Naive thymus-derived CD4-positive, alpha-beta T cell (primary cell): ENCODE data around the gene SPG21. TPM values are rescaled to one million over a fixed set of nuclear protein-coding genes. Genes with fewer than 3 reads are reported as not detected.
A peak's percentile ranks its signal among the peaks of the same experiment; 100 is the strongest.

Source experiments
- ATAC-seq: fragments of 150-1000 bp; cut with Tn5 transposase; 2 replicates; pipeline ENCODE4 v1.10.0; 2021; ENCODE audit warnings: mild to moderate bottlenecking, moderate library complexity
- CTCF ChIA-PET: fragments of 350-600 bp; sonication (Branson Sonifier 250); formaldehyde crosslinking; loops from one replicate; lab custom pipeline; 2021; ENCODE audit warnings: antibody characterized with exemption; lab: Charles Lee
- POLR2A ChIA-PET: fragments of 350-600 bp; sonication (Branson Sonifier 250); formaldehyde crosslinking; loops from one replicate; lab custom pipeline; 2021; ENCODE audit warnings: antibody characterized with exemption, inconsistent platforms; lab: Charles Lee
- DNase-seq, 9 donors: peaks; one replicate each; pipeline versions ENCODE4 v3.0.0 to v3.0.0-alpha.2; 2020 to 2022; ENCODE audit warnings: mixed read lengths in 1 of 9
- H3K27ac ChIP-seq: one replicate; pipeline ENCODE4 v1.7.0; 2013; ENCODE audit warnings: mild to moderate bottlenecking, low read depth, low read length, moderate library complexity
- H3K27me3 ChIP-seq, 2 donors: one replicate each; pipeline ENCODE4 v1.7.0; 2013; ENCODE audit warnings: low read length in 2 of 2, mild to moderate bottlenecking in 2 of 2, moderate library complexity in 2 of 2; ENCODE audit not compliant: control insufficient read depth in 2 of 2, insufficient read depth in 2 of 2
- H3K36me3 ChIP-seq, 3 experiments: 1 replicate in 2 of 3; 2 replicates in 1 of 3; pipeline ENCODE4 v1.7.0; 2013; ENCODE audit warnings: low read length in 3 of 3, mild to moderate bottlenecking in 3 of 3, moderate library complexity in 1 of 3; ENCODE audit not compliant: insufficient read depth in 3 of 3, control insufficient read depth in 2 of 3
- H3K4me1 ChIP-seq, 2 donors: one replicate each; pipeline ENCODE4 v1.7.0; 2013; ENCODE audit warnings: low read length in 2 of 2, mild to moderate bottlenecking in 2 of 2, moderate library complexity in 1 of 2; ENCODE audit not compliant: control insufficient read depth in 2 of 2, insufficient read depth in 2 of 2
- H3K4me3 ChIP-seq: 2 replicates; pipeline ENCODE4 v1.7.0; 2013; ENCODE audit warnings: mild to moderate bottlenecking, low read length
- H3K9me3 ChIP-seq, 3 experiments: 1 replicate in 2 of 3; 2 replicates in 1 of 3; pipeline ENCODE4 v1.7.0; 2013; ENCODE audit warnings: low read length in 3 of 3; ENCODE audit not compliant: control insufficient read depth in 2 of 3
- H3K27ac Mint-ChIP-seq, 9 donors: one replicate each; pipeline ENCODE4 v1.8.0; 2020 to 2022; ENCODE audit warnings: mixed read lengths in 9 of 9, mild to moderate bottlenecking in 8 of 9, moderate library complexity in 5 of 9, inconsistent platforms in 2 of 9
- H3K27me3 Mint-ChIP-seq, 5 donors: one replicate each; pipeline ENCODE4 v1.8.0; 2021 to 2022; ENCODE audit warnings: mixed read lengths in 5 of 5, mild to moderate bottlenecking in 1 of 5
- H3K36me3 Mint-ChIP-seq, 5 donors: one replicate each; pipeline ENCODE4 v1.8.0; 2020 to 2022; ENCODE audit warnings: mixed read lengths in 5 of 5, mild to moderate bottlenecking in 3 of 5, inconsistent platforms in 1 of 5
- H3K4me1 Mint-ChIP-seq, 7 donors: one replicate each; pipeline ENCODE4 v1.8.0; 2020 to 2022; ENCODE audit warnings: mixed read lengths in 7 of 7, mild to moderate bottlenecking in 3 of 7, inconsistent platforms in 1 of 7
- H3K4me3 Mint-ChIP-seq, 10 donors: one replicate each; pipeline ENCODE4 v1.8.0; 2020 to 2022; ENCODE audit warnings: mild to moderate bottlenecking in 10 of 10, mixed read lengths in 10 of 10, moderate library complexity in 6 of 10, inconsistent platforms in 2 of 10
- H3K9me3 Mint-ChIP-seq, 11 donors: one replicate each; pipeline ENCODE4 v1.8.0; 2020 to 2022; ENCODE audit warnings: mixed read lengths in 11 of 11, mild to moderate bottlenecking in 4 of 11, inconsistent platforms in 1 of 11, moderate library complexity in 1 of 11
- intact Hi-C, 2 donors: fragments of 100-400 bp; cut with micrococcal nuclease; formaldehyde crosslinking; loops; one replicate each; pipeline ENCODE4 v1.15.1; 2023
- polyA plus RNA-seq, 2 donors: library from polyadenylated mRNA; unstranded; fragments of 300-500 nt; fragmentation: Illumina TruSeq; gene quantifications; one replicate each; pipeline ENCODE4 v1.2.3, GENCODE V29; 2021
- total RNA-seq, 6 experiments: library from RNA in 5 of 6; stranded (reverse) in 5 of 6; gene quantifications; 1 replicate in 5 of 6; 2 replicates in 1 of 6; pipeline ENCODE4 v1.2.3 and lab custom pipeline; 2021 to 2026

Gene SPG21
- total and polyA plus RNA-seq, 7 experiments from 2014 or later, result 42.5 to 140 (median 63.6) TPM

GRCh38 chr15:64919721-64920120, 70.0 kb downstream of the SPG21 start:
- H3K27ac Mint-ChIP-seq, result no peak overlapping the region
- ChIA-PET POLR2A (interaction anchor here (1.3 kb wide), 1 partner anchor 25 kb away, joined by 3 read pairs; no protein-coding TSS in a partner anchor), CTCF (no interaction called here)
- Histone ChIP-seq H3K36me3 (no peaks in the 10 kb centered on the region), H3K4me3 (no peak overlapping the region), H3K9me3 (no peaks in the 10 kb centered on the region), H3K27me3 (no peaks in the 10 kb centered on the region), H3K4me1 (no peaks in the 10 kb centered on the region), H3K27ac (no peak overlapping the region)
- DNase-seq (no peak), ATAC-seq (no peak)
- peaks cover 0 to 5% (median 0%) of the 10 kb centered on the region in 5 donors for H3K27me3 Mint-ChIP-seq
- H3K9me3 Mint-ChIP-seq, result no peaks in the 10 kb centered on the region
- peaks cover 0 to 13% (median 0%) of the 10 kb centered on the region in 7 donors for H3K4me1 Mint-ChIP-seq
- intact Hi-C loops, result no loop called here
- H3K36me3 Mint-ChIP-seq, result peaks cover 0 to 4% (median 0%) of the 10 kb centered on the region in 5 donors
- H3K4me3 Mint-ChIP-seq, result no peak overlapping the region

DNA sequence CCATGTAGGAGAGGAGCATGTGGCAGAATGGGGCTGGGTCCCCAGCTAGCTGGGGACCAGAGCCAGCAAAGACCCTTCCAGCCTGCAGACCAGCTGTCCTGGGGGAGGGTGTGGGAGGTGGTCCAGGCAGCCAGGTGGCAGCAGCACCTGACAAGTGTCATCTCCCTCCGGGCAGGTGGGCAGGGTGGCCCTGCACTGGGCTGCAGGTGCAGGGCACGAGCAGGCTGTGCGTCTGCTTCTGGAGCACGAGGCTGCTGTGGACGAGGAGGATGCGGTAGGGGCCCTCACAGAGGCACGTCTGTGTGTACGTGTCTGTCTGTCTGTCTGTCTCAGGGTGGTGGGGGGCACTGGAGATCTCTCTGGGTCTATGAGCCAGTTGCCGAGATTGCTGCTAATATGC, 72.5 kb downstream of the SPG21 start:
- no peaks in the 10 kb centered on the region for H3K4me1 ChIP-seq
- no peak overlapping the region for H3K27ac Mint-ChIP-seq
- intact Hi-C loops, result no loop called here
- no peak for DNase-seq
- peak overlapping the region in 1 of 10 donors; percentile 3 for H3K4me3 Mint-ChIP-seq
- ChIA-PET POLR2A (interaction anchor here (0.6 kb wide), 1 partner anchor 106 kb away, joined by 3 read pairs; no protein-coding TSS in a partner anchor), CTCF (no interaction called here)
- H3K9me3 ChIP-seq, result no peaks in the 10 kb centered on the region
- H3K36me3 Mint-ChIP-seq, result no peaks in the 10 kb centered on the region
- H3K9me3 Mint-ChIP-seq, result no peaks in the 10 kb centered on the region
- H3K27me3 Mint-ChIP-seq, result peaks cover 0 to 5% (median 2%) of the 10 kb centered on the region in 5 donors
- H3K4me3 ChIP-seq, result no peak overlapping the region
- no peak overlapping the region for H3K27ac ChIP-seq
- H3K27me3 ChIP-seq, result no peaks in the 10 kb centered on the region
- ATAC-seq, result no peak
- H3K36me3 ChIP-seq, result no peaks in the 10 kb centered on the region
- peaks cover 0 to 15% (median 0%) of the 10 kb centered on the region in 7 donors for H3K4me1 Mint-ChIP-seq

DNA sequence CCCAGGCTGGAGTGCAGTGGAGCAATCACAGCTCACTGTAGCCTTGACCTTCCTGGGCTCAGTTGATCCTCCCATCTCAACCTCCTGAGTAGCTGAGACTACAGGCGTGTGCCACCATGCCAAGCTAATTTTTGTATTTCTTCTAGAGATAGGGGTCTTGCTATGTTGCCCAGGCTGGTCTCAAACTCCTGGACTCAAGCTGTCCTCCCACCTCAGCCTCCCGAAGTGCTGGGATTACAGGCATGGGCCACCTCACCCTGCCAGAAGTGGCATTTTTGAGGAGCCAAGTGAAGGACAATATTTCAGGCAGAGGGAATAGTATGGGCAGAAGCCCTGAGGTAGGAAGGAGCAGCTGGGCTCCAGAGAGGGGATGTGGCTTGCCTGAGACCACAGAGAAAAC, 73.3 kb downstream of the SPG21 start:
- no peak for ATAC-seq
- Histone ChIP-seq H3K4me3 (no peak overlapping the region), H3K4me1 (no peaks in the 10 kb centered on the region), H3K36me3 (no peaks in the 10 kb centered on the region), H3K27me3 (no peaks in the 10 kb centered on the region), H3K27ac (no peak overlapping the region), H3K9me3 (no peaks in the 10 kb centered on the region)
- CTCF ChIA-PET, result no interaction called here
- H3K36me3 Mint-ChIP-seq, result no peaks in the 10 kb centered on the region
- H3K27me3 Mint-ChIP-seq, result peaks cover under 1 to 7% (median 4%) of the 10 kb centered on the region in 5 donors
- no peak overlapping the region for H3K4me3 Mint-ChIP-seq
- H3K27ac Mint-ChIP-seq, result no peak overlapping the region
- intact Hi-C loops, result no loop called here
- POLR2A ChIA-PET, result interaction anchor here (0.6 to 0.7 kb wide), 2 partner anchors 24 to 699 kb away, joined by 4 to 5 read pairs; no protein-coding TSS in a partner anchor
- DNase-seq, result no peak
- peaks cover 0 to 20% (median 2%) of the 10 kb centered on the region in 7 donors for H3K4me1 Mint-ChIP-seq
- H3K9me3 Mint-ChIP-seq, result no peaks in the 10 kb centered on the region

DNA sequence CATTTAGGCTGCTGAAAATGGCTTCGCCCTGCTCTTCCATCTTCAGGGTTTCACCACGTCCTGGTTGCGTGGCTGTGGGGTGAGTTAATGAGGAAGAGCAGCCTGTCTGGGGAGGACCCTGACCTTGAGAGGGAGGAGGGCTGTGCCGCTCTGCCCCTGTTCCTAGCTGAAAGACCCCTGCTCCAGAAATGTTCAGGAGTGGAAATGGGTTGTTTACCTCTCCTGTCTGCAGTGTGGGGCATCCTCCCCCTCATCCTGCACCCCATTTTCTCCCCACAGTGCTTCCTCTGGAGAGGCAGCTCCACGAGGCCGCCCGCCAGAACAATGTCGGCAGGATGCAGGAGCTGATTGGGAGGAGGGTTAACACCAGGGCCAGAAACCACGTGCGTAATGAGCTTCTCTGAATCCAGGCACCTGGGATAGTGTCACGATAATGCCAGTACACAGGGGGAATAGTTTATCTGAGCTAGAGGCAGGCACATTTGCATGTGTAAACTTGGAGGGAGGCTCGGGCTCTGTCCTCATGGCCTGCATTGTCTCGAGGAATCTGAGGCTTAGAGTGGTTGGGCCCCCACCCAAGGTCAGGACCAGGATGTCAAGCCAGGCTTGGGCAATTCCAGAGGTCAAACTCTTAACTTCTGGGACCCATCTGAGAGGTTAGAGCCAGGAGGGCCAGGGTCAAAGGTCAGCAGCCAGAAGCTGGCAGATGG, 74.0 kb downstream of the SPG21 start:
- intact Hi-C loops, result no loop called here
- Histone ChIP-seq H3K27me3 (no peaks in the 10 kb centered on the region), H3K36me3 (no peaks in the 10 kb centered on the region), H3K4me1 (no peaks in the 10 kb centered on the region), H3K9me3 (no peaks in the 10 kb centered on the region), H3K27ac (no peak overlapping the region), H3K4me3 (no peak overlapping the region)
- DNase-seq, result no peak
- peaks cover 7 to 14% (median 10%) of the 10 kb centered on the region in 5 donors for H3K27me3 Mint-ChIP-seq
- H3K36me3 Mint-ChIP-seq, result no peaks in the 10 kb centered on the region
- ChIA-PET CTCF (no interaction called here), POLR2A (no interaction called here)
- ATAC-seq, result no peak
- H3K9me3 Mint-ChIP-seq, result no peaks in the 10 kb centered on the region
- peaks cover 0 to 26% (median 6%) of the 10 kb centered on the region in 7 donors for H3K4me1 Mint-ChIP-seq
- H3K4me3 Mint-ChIP-seq, result no peak overlapping the region
- no peak overlapping the region for H3K27ac Mint-ChIP-seq

Other genes with a start within 250 kb of the SPG21 start
- gene RBPMS2, start 214.3 kb downstream of the SPG21 start, total RNA-seq, result 1 to 10 TPM in 1 of 5 experiments, not detected in 4; 1.2 TPM
- not detected for gene RBPMS2, start 214.3 kb downstream of the SPG21 start, polyA plus RNA-seq
- 10 to 100 TPM in 1 of 5 experiments, 1 to 10 TPM in 1, under 1 TPM in 1, not detected in 2; 0.34 to 30.2 (median 1.0) TPM for gene PIF1, start 164.3 kb downstream of the SPG21 start, total RNA-seq
- gene PIF1, start 164.3 kb downstream of the SPG21 start, polyA plus RNA-seq, result not detected
- 10 to 100 TPM in 4 of 5 experiments, 1 to 10 TPM in 1; 8.6 to 52.3 (median 14.0) TPM for gene PLEKHO2, start 148.0 kb downstream of the SPG21 start, total RNA-seq
- 10 to 100 TPM; 10.3 to 20.9 TPM for gene PLEKHO2, start 148.0 kb downstream of the SPG21 start, polyA plus RNA-seq
- 1 to 10 TPM; 3.3 to 9.3 (median 4.0) TPM for gene ANKDD1A, start 78.0 kb downstream of the SPG21 start, total RNA-seq
- gene ANKDD1A, start 78.0 kb downstream of the SPG21 start, polyA plus RNA-seq, result 1 to 10 TPM in 1 of 2 donors, under 1 TPM in 1; 0.20 to 2.0 TPM
- gene MTFMT, start 39.7 kb upstream of the SPG21 start, total RNA-seq, result 10 to 100 TPM in 4 of 5 experiments, 1 to 10 TPM in 1; 7.1 to 24.8 (median 12.7) TPM
- 10 to 100 TPM; 19.7 to 21.5 TPM for gene MTFMT, start 39.7 kb upstream of the SPG21 start, polyA plus RNA-seq
- not detected for gene SLC51B, start 55.5 kb upstream of the SPG21 start, total RNA-seq
- gene SLC51B, start 55.5 kb upstream of the SPG21 start, polyA plus RNA-seq, result not detected
- not detected for gene RASL12, start 78.1 kb upstream of the SPG21 start, total RNA-seq
- gene RASL12, start 78.1 kb upstream of the SPG21 start, polyA plus RNA-seq, result not detected
- not detected for gene KBTBD13, start 86.8 kb upstream of the SPG21 start, total RNA-seq
- not detected for gene KBTBD13, start 86.8 kb upstream of the SPG21 start, polyA plus RNA-seq
- 10 to 100 TPM in 4 of 5 experiments, 1 to 10 TPM in 1; 6.4 to 17.1 (median 13.5) TPM for gene UBAP1L, start 125.3 kb upstream of the SPG21 start, total RNA-seq
- gene UBAP1L, start 125.3 kb upstream of the SPG21 start, polyA plus RNA-seq, result under 1 TPM; 0.09 to 0.20 TPM
- gene PDCD7, start 143.9 kb upstream of the SPG21 start, total RNA-seq, result 10 to 100 TPM; 23.0 to 38.6 (median 36.9) TPM
- gene PDCD7, start 143.9 kb upstream of the SPG21 start, polyA plus RNA-seq, result 10 to 100 TPM; 10.6 to 26.5 TPM
- 10 to 100 TPM; 33.4 to 56.3 (median 51.1) TPM for gene CLPX, start 195.4 kb upstream of the SPG21 start, total RNA-seq
- 10 to 100 TPM; 34.1 to 37.0 TPM for gene CLPX, start 195.4 kb upstream of the SPG21 start, polyA plus RNA-seq
- gene CILP, start 221.6 kb upstream of the SPG21 start, total RNA-seq, result under 1 TPM; 0.05 to 0.49 (median 0.44) TPM
- under 1 TPM in 1 of 2 donors, not detected in 1; 0.10 TPM for gene CILP, start 221.6 kb upstream of the SPG21 start, polyA plus RNA-seq